NB4 (cell line): ENCODE data around the gene NFIA.

Source experiments
- DNase-seq: peaks from one replicate; pipeline ENCODE4 v3.0.0; 2010; ENCODE audit warnings: low read depth
- H3K4me3 ChIP-seq: one replicate; pipeline ENCODE4 v1.5.1; 2011; ENCODE audit warnings: mild to moderate bottlenecking, low read depth, low read length, moderate library complexity
- MYC ChIP-seq: IDR thresholded peaks from 2 replicates; pipeline ENCODE4 v1.6.1; 2011; ENCODE audit warnings: low read depth, low read length
- POLR2A ChIP-seq: IDR thresholded peaks from 2 replicates; pipeline ENCODE4 v1.6.1; 2011; ENCODE audit warnings: mild to moderate bottlenecking; ENCODE audit not compliant: insufficient read length; ENCODE audit errors: extremely low read depth
- TF ChIP-seq, protein P1 (sequence below): IDR thresholded peaks from 2 replicates; pipeline ENCODE4 v1.6.1; 2011; ENCODE audit warnings: low read depth, low read length
- TF ChIP-seq, protein P2 (sequence below): IDR thresholded peaks from one replicate; pipeline ENCODE4 v1.5.1; 2012; ENCODE audit warnings: low read depth, low read length

NFIA gene

DNA sequence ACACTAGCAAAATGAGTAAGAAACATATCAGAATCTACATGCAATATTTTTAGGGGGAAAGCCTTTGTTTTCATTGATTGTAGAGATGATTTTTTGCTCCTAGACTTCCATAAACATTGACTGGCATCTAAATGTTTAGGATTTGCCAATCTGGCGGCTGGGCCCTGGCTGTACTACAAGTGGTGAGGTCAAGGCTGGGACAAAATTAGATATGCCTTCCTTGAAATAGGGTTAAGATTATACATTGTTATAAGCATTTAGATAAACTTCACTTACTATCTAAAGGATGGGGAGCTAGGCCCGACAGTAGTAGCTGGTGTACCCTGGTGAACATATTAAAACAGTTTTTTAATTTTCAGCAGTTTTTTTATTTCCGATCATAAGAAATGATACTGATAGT, 5.2 kb downstream of the NFIA start:
- TF ChIP-seq MYC (no peak), POLR2A (no peak)
- TF ChIP-seq, protein P1, sequence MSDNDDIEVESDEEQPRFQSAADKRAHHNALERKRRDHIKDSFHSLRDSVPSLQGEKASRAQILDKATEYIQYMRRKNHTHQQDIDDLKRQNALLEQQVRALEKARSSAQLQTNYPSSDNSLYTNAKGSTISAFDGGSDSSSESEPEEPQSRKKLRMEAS: no peak
- TF ChIP-seq, protein P2, sequence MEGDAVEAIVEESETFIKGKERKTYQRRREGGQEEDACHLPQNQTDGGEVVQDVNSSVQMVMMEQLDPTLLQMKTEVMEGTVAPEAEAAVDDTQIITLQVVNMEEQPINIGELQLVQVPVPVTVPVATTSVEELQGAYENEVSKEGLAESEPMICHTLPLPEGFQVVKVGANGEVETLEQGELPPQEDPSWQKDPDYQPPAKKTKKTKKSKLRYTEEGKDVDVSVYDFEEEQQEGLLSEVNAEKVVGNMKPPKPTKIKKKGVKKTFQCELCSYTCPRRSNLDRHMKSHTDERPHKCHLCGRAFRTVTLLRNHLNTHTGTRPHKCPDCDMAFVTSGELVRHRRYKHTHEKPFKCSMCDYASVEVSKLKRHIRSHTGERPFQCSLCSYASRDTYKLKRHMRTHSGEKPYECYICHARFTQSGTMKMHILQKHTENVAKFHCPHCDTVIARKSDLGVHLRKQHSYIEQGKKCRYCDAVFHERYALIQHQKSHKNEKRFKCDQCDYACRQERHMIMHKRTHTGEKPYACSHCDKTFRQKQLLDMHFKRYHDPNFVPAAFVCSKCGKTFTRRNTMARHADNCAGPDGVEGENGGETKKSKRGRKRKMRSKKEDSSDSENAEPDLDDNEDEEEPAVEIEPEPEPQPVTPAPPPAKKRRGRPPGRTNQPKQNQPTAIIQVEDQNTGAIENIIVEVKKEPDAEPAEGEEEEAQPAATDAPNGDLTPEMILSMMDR: no peak
- no peak for DNase-seq
- no peak overlapping the region for H3K4me3 ChIP-seq

GRCh38 chr1:61088163-61088974, 6.0 kb downstream of the NFIA start:
- no peak overlapping the region for H3K4me3 ChIP-seq
- no peak for DNase-seq
- TF ChIP-seq, protein P2: no peak

GRCh38 chr1:61089338-61089737, 7.0 kb downstream of the NFIA start:
- no peak overlapping the region for H3K4me3 ChIP-seq
- no peak for DNase-seq
- no peak for TF ChIP-seq POLR2A
- TF ChIP-seq, protein P1: no peak
- no peak for TF ChIP-seq MYC
- TF ChIP-seq, protein P2: no peak

DNA sequence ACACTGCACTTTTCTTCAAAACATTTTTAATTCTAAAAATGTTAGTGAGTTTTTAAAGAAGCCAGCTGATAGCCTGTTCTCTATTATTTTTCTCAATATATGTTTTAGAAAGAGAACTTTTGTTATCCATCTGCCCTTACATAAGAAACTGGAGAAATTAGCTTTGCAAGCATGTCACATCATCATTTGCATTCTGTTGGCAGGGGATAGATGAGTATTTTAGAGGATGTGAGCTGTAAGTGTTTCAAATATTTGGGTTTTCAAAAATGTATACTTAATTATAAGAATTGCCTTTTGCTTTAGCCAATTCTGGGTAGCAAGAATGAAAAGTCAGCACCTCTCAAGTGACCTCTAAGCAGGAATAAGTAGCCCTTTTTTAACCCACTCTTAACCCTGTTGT, 7.4 kb downstream of the NFIA start:
- TF ChIP-seq MYC: no peak
- TF ChIP-seq POLR2A: no peak
- TF ChIP-seq, protein P1: no peak
- TF ChIP-seq, protein P2: no peak
- no peak overlapping the region for H3K4me3 ChIP-seq
- DNase-seq: no peak

GRCh38 chr1:61090546-61091202, 8.3 kb downstream of the NFIA start:
- TF ChIP-seq MYC (no peak), POLR2A (no peak)
- TF ChIP-seq, protein P1: no peak
- TF ChIP-seq, protein P2: no peak
- no peak overlapping the region for H3K4me3 ChIP-seq
- no peak for DNase-seq

GRCh38 chr1:61091455-61091854, 9.1 kb downstream of the NFIA start:
- TF ChIP-seq, protein P2: no peak
- TF ChIP-seq, protein P1: no peak
- TF ChIP-seq MYC (no peak), POLR2A (no peak)
- DNase-seq: no peak
- H3K4me3 ChIP-seq: no peak overlapping the region
